Mesendoderm (in vitro differentiated cells): ENCODE data around the gene RAB43.

Source experiments
- DNase-seq: peaks from one replicate; pipeline ENCODE4 v3.0.0; 2013
- H2AK5ac ChIP-seq: 2 replicates; pipeline ENCODE4 v1.6.1; 2013; ENCODE audit warnings: low read length, inconsistent platforms
- H2BK120ac ChIP-seq: 2 replicates; pipeline ENCODE4 v1.6.1; 2013; ENCODE audit warnings: low read depth, mild to moderate bottlenecking, low read length, moderate library complexity, mixed read lengths
- H2BK15ac ChIP-seq: replicated peaks from 2 replicates; pipeline ENCODE4 v1.6.1; 2013; ENCODE audit warnings: low read depth, mild to moderate bottlenecking, moderate library complexity
- H2BK5ac ChIP-seq: 2 replicates; pipeline ENCODE4 v1.6.1; 2013; ENCODE audit warnings: low read length, inconsistent platforms
- H3K18ac ChIP-seq: 2 replicates; pipeline ENCODE4 v1.6.1; 2013; ENCODE audit warnings: mild to moderate bottlenecking, low read length, mixed read lengths
- H3K23ac ChIP-seq: one replicate; pipeline ENCODE4 v1.6.1; 2013; ENCODE audit warnings: low read length
- H3K27ac ChIP-seq: 2 replicates; pipeline ENCODE4 v1.5.1; 2013; ENCODE audit warnings: low read depth, mild to moderate bottlenecking, inconsistent platforms, low read length, moderate library complexity
- H3K27me3 ChIP-seq: 2 replicates; pipeline ENCODE4 v1.6.1; 2013; ENCODE audit warnings: low read length, control low read depth, mild to moderate bottlenecking, inconsistent platforms; ENCODE audit not compliant: insufficient read depth, poor library complexity
- H3K36me3 ChIP-seq: 2 replicates; pipeline ENCODE4 v1.6.1; 2013; ENCODE audit warnings: low read length, inconsistent platforms; ENCODE audit not compliant: control insufficient read depth, insufficient read depth
- H3K4ac ChIP-seq: one replicate; pipeline ENCODE4 v1.6.1; 2013; ENCODE audit warnings: low read depth, mild to moderate bottlenecking, low read length, moderate library complexity
- H3K4me1 ChIP-seq: 2 replicates; pipeline ENCODE4 v1.6.1; 2013; ENCODE audit warnings: low read depth, low read length, inconsistent platforms; ENCODE audit not compliant: control insufficient read depth
- H3K4me2 ChIP-seq: 2 replicates; pipeline ENCODE4 v1.6.1; 2013; ENCODE audit warnings: low read length
- H3K4me3 ChIP-seq: 2 replicates; pipeline ENCODE4 v1.5.1; 2013; ENCODE audit warnings: mild to moderate bottlenecking, low read length
- H3K56ac ChIP-seq: one replicate; pipeline ENCODE4 v1.6.1; 2013; ENCODE audit warnings: low read length
- H3K79me1 ChIP-seq: 2 replicates; pipeline ENCODE4 v1.6.1; 2013; ENCODE audit warnings: low read length, inconsistent platforms
- H3K79me2 ChIP-seq: 2 replicates; pipeline ENCODE4 v1.6.1; 2013; ENCODE audit warnings: mild to moderate bottlenecking, low read length; ENCODE audit not compliant: control insufficient read depth, insufficient read depth
- H3K9ac ChIP-seq: 2 replicates; pipeline ENCODE4 v1.6.1; 2013; ENCODE audit warnings: low read length, inconsistent platforms
- H4K5ac ChIP-seq: one replicate; pipeline ENCODE4 v1.6.1; 2013; ENCODE audit warnings: low read length
- H4K8ac ChIP-seq: one replicate; pipeline ENCODE4 v1.6.1; 2013; ENCODE audit warnings: low read depth, mild to moderate bottlenecking, control low read depth, low read length, moderate library complexity
- WGBS: extraction: QIAGEN DNeasy Blood & Tissue Kit; methylation state at CpG from one replicate; pipeline ENCODE4 v1.1.7; 2013; ENCODE audit warnings: low lambda C conversion rate, missing lambda C conversion rate; ENCODE audit not compliant: insufficient coverage; ENCODE audit errors: extremely low coverage; 5-methylcytosine and 5-hydroxymethylcytosine counted together

RAB43 gene

DNA sequence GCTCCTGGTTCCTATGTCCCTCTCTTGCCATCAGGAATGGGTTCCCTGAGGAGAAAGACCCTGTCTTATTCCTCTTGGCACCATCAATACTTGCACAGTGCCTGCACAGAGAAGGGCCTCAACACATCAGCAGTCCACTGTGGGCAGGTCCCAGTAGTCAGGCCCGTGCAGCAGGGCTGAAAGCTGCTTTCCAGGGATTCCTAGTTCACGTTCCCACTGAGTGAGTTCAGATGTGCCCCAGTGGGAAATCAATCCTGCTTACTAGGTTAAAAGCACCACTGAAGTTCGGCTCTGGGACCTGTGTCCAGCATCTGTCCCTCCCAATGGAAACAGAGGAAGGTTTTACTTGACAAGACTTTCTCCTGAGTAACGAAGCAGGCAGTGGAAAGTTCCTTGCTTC, 15.7 kb downstream of the RAB43 start:
- Histone ChIP-seq H2AK5ac (no peak overlapping the region), H3K4ac (no peak overlapping the region), H3K36me3 (peaks cover 6% of the 10 kb centered on the region), H2BK5ac (no peak overlapping the region), H3K27me3 (no peaks in the 10 kb centered on the region), H2BK15ac (no peak overlapping the region), H4K5ac (no peak overlapping the region), H3K79me1 (peaks cover 35% of the 10 kb centered on the region), H2BK120ac (no peak overlapping the region), H3K18ac (no peak overlapping the region), H3K27ac (no peak overlapping the region), H4K8ac (no peak overlapping the region), H3K56ac (no peak overlapping the region), H3K4me3 (no peak overlapping the region), H3K79me2 (peaks cover 3% of the 10 kb centered on the region), H3K23ac (no peak overlapping the region), H3K4me1 (no peaks in the 10 kb centered on the region), H3K4me2 (no peak overlapping the region), H3K9ac (no peak overlapping the region)
- no CpG with 5 or more reads among the region's 4 CpGs for WGBS
- DNase-seq = no peak

DNA sequence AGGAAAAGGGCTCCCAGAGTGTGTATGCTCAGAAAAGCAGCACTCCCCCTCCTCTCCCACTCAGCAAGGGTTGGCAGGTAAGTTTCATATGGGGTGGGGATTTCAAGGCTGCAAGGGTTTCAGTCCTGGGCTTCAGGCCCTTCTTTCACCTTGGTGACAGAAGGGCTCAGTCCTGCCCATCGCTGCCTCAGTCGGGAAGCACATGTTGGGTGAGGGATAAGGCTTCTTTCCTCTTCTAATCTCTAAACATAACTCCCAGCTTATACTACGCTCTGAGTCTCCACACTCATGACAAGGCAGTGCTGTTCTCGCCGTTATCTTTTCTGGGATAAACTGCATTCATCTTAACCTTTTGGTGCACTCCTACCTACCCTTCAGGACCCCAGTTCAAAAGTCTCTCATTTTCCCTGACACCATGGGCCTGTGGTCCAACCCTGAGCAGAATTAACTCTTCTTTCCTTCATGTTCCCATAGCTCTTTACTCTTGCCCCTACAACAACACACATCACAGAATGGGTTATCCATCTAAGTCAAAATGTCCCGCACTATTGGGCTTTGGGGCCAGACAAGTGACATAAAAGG, 17.0 kb downstream of the RAB43 start:
- no peak overlapping the region for H2AK5ac ChIP-seq
- DNase-seq = no peak
- no peak overlapping the region for H2BK15ac ChIP-seq
- H3K79me2 ChIP-seq = peaks cover 3% of the 10 kb centered on the region
- H3K4me1 ChIP-seq = no peaks in the 10 kb centered on the region
- H2BK120ac ChIP-seq = no peak overlapping the region
- H3K9ac ChIP-seq = no peak overlapping the region
- no peak overlapping the region for H3K56ac ChIP-seq
- H4K8ac ChIP-seq = no peak overlapping the region
- H3K4me2 ChIP-seq = no peak overlapping the region
- no peak overlapping the region for H3K4me3 ChIP-seq
- H3K27me3 ChIP-seq = no peaks in the 10 kb centered on the region
- H3K27ac ChIP-seq = no peak overlapping the region
- H4K5ac ChIP-seq = no peak overlapping the region
- H3K23ac ChIP-seq = no peak overlapping the region
- WGBS = no CpG with 5 or more reads among the region's 6 CpGs
- no peak overlapping the region for H3K18ac ChIP-seq
- H2BK5ac ChIP-seq = no peak overlapping the region
- peaks cover 4% of the 10 kb centered on the region for H3K36me3 ChIP-seq
- H3K79me1 ChIP-seq = peaks cover 32% of the 10 kb centered on the region
- H3K4ac ChIP-seq = no peak overlapping the region

DNA sequence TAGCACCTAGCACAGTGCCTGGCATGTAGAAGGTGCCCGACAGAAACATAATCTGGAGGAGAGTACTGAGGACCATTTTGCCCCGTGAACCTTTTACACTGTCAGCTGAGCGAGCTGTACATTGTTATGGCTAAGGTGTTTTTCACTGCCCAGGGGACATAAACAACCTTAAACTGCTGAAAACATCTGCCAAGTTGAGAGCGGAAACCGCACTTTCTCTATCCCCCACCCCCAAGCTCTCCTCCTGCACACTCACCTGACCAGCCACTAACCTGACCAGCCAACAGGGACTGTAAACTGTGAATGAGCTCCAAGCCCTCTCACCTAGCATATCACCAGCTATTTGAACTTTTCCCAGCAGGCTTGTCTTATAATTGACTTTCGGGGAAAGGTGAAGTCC, 17.6 kb downstream of the RAB43 start:
- no peak for DNase-seq
- no peaks in the 10 kb centered on the region for H3K27me3 ChIP-seq
- WGBS = no CpG with 5 or more reads among the region's 6 CpGs

DNA sequence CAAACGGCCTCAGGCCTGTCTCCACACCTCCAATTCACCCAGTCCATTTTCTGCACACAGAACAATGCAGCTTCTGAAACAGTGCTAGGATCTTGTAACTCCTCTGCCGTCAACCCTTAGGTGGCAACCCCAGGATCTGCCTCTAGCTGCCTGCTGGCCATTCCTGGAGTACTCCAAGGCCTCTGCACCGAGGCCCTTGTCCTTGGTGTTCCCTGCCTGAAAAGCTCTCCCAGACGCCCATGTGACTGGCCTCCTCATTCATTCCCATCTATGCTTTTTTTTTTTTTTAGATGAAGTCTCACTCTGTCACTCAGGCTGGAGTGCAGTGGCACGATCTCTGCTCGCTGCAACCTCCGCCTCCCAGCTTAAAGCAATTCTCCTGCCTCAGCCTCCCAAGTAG, 18.3 kb downstream of the RAB43 start:
- no peak overlapping the region for H3K23ac ChIP-seq
- no peak overlapping the region for H3K4me3 ChIP-seq
- no peak for DNase-seq
- H2AK5ac ChIP-seq = no peak overlapping the region
- H3K36me3 ChIP-seq = peaks cover 4% of the 10 kb centered on the region
- H3K56ac ChIP-seq = no peak overlapping the region
- H3K4ac ChIP-seq = no peak overlapping the region
- peaks cover 3% of the 10 kb centered on the region for H3K79me2 ChIP-seq
- H4K8ac ChIP-seq = no peak overlapping the region
- H2BK120ac ChIP-seq = no peak overlapping the region
- WGBS = no CpG with 5 or more reads among the region's 7 CpGs
- H3K27ac ChIP-seq = no peak overlapping the region
- H2BK5ac ChIP-seq = no peak overlapping the region
- H3K18ac ChIP-seq = no peak overlapping the region
- H2BK15ac ChIP-seq = no peak overlapping the region
- no peaks in the 10 kb centered on the region for H3K4me1 ChIP-seq
- H3K27me3 ChIP-seq = no peaks in the 10 kb centered on the region
- H3K79me1 ChIP-seq = peaks cover 28% of the 10 kb centered on the region
- no peak overlapping the region for H3K9ac ChIP-seq
- no peak overlapping the region for H4K5ac ChIP-seq
- H3K4me2 ChIP-seq = no peak overlapping the region

More for the DNA sequence above, 17.6 kb downstream of the RAB43 start:
- H4K5ac ChIP-seq = no peak overlapping the region
- H3K27ac ChIP-seq = no peak overlapping the region
- H3K79me2 ChIP-seq = peaks cover 3% of the 10 kb centered on the region
- no peak overlapping the region for H3K4me2 ChIP-seq
- no peak overlapping the region for H3K9ac ChIP-seq
- H2BK5ac ChIP-seq = no peak overlapping the region
- H2AK5ac ChIP-seq = no peak overlapping the region
- H3K23ac ChIP-seq = no peak overlapping the region
- H3K4me3 ChIP-seq = no peak overlapping the region
- H3K79me1 ChIP-seq = peaks cover 32% of the 10 kb centered on the region
- H3K4ac ChIP-seq = no peak overlapping the region
- no peak overlapping the region for H2BK120ac ChIP-seq
- H2BK15ac ChIP-seq = no peak overlapping the region
- H3K18ac ChIP-seq = no peak overlapping the region
- H3K36me3 ChIP-seq = peaks cover 4% of the 10 kb centered on the region
- no peak overlapping the region for H4K8ac ChIP-seq
- H3K56ac ChIP-seq = no peak overlapping the region
- H3K4me1 ChIP-seq = no peaks in the 10 kb centered on the region

DNA sequence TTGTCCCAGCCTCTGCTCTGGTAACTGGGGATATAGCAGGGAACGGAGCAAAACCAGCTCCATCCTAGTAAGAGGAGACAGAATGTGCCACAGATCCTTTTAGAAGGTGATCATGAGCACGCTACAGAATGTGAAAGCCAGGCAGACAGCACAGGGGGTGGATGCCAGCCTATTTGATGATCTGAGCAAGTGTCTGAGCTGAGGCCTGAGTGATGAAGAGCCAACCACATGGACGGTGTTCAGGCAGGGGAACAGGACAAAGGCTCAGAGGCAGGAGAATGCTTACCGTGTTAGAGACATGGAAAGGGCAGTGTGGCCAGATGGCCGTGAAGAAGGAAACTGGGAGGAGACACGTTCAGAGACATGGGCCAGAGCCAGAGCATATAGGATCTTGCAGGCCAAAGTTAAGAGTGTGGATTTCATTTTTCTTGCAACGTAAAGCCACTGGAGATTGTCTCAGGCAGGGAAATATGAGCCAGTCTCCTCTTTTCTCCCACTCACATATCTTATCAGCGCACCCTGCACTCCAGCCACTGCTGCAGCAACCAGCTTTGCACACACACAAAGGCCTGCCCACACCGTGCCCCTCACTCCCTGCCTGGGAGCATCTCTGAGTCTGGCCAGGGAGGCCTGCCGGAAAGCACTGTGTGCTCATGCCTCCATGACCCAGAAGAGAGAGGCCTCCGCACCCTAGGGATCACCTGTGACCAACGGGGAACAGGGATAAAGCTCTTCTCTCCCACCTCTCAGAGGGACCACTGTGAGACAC, 20.1 kb downstream of the RAB43 start:
- H3K9ac ChIP-seq = no peak overlapping the region
- no peak for DNase-seq
- WGBS = no CpG with 5 or more reads among the region's 12 CpGs
- H4K8ac ChIP-seq = no peak overlapping the region
- no peak overlapping the region for H2BK15ac ChIP-seq
- no peak overlapping the region for H3K4me3 ChIP-seq
- no peak overlapping the region for H4K5ac ChIP-seq
- no peaks in the 10 kb centered on the region for H3K27me3 ChIP-seq
- no peaks in the 10 kb centered on the region for H3K4me1 ChIP-seq
- no peak overlapping the region for H2AK5ac ChIP-seq
- no peak overlapping the region for H3K4me2 ChIP-seq
- H3K79me1 ChIP-seq = peaks cover 32% of the 10 kb centered on the region
- no peak overlapping the region for H3K18ac ChIP-seq
- no peak overlapping the region for H3K4ac ChIP-seq
- no peak overlapping the region for H2BK5ac ChIP-seq
- no peak overlapping the region for H3K27ac ChIP-seq
- H2BK120ac ChIP-seq = no peak overlapping the region
- H3K36me3 ChIP-seq = no peaks in the 10 kb centered on the region
- H3K23ac ChIP-seq = no peak overlapping the region
- peaks cover 5% of the 10 kb centered on the region for H3K79me2 ChIP-seq
- no peak overlapping the region for H3K56ac ChIP-seq
